ENCODE measurements around the gene SERPING1. TPM values are rescaled to one million over a fixed set of nuclear protein-coding genes. Genes with fewer than 3 reads are reported as not detected.

Gene SERPING1
- total and polyA plus RNA-seq, 2 donors (not counting 1 experiment from before 2014, with no cell fraction given), result 17.2 to 117 TPM

DNA sequence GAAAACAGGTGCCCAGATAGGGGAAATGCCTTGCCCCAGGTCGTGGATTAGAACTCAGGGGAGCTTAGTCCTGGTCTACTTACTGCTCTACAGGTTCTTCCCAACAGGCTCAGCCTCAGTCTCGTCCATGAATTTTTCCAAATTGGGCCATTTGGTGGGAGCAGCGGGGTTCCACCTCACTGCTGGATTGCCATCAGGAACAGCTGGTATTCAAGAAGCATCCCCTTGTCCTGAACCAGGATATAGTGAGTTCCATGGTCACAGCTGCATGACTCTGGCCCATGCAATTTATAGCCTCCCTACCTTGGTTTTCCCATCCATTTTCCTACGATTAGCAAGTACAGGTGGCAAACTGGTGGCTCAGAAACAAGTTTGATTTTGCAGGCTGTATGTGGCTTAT lies 23.4 kb upstream of the SERPING1 start:
- no peaks in the 10 kb centered on the region for H3K9me3 ChIP-seq (ENCODE audit: control insufficient read depth, insufficient read depth, low read depth, low read length)
- no peaks in the 10 kb centered on the region for H3K79me2 ChIP-seq (ENCODE audit: control insufficient read depth, insufficient read depth, low read length)
- no peak overlapping the region for H3K27ac ChIP-seq (ENCODE audit: insufficient read depth, low read length)
- no peaks in the 10 kb centered on the region for H4K20me1 ChIP-seq (ENCODE audit: control insufficient read depth, extremely low read depth, insufficient read depth, low read length)
- H3K9ac ChIP-seq (ENCODE audit: insufficient read depth, low read length), result no peak overlapping the region
- DNase-seq (ENCODE audit: low read depth in 2 of 2), result no peak
- no peak overlapping the region for H3K4me2 ChIP-seq (ENCODE audit: extremely low read depth, insufficient read depth, low read length)
- peaks cover 4% of the 10 kb centered on the region for H3K4me1 ChIP-seq (ENCODE audit: control insufficient read depth, extremely low read depth, insufficient read depth, low read length)
- no peak overlapping the region for H3K4me3 ChIP-seq (replicated peaks in 1 of 4; ENCODE audit: control extremely low read depth in 1 of 4, insufficient read depth in 1 of 4, low read depth in 3 of 4, low read length in 4 of 4)
- TF ChIP-seq EZH2 (IDR thresholded peaks at IDR 0.05; ENCODE audit: low read length, missing control alignments), result no peak
- no peak for TF ChIP-seq CTCF (conservative IDR thresholded peaks at IDR 0.05 in 1 of 2, IDR thresholded peaks at IDR 0.05 in 1 of 2; ENCODE audit: low read depth in 1 of 2, low read length in 2 of 2)
- H3K36me3 ChIP-seq (ENCODE audit: control insufficient read depth, insufficient read depth, low read length), result no peaks in the 10 kb centered on the region
- no peak overlapping the region for H2AFZ ChIP-seq (ENCODE audit: low read length)
- H3K27me3 ChIP-seq (ENCODE audit: control insufficient read depth, insufficient read depth, low read length), result no peaks in the 10 kb centered on the region

DNA sequence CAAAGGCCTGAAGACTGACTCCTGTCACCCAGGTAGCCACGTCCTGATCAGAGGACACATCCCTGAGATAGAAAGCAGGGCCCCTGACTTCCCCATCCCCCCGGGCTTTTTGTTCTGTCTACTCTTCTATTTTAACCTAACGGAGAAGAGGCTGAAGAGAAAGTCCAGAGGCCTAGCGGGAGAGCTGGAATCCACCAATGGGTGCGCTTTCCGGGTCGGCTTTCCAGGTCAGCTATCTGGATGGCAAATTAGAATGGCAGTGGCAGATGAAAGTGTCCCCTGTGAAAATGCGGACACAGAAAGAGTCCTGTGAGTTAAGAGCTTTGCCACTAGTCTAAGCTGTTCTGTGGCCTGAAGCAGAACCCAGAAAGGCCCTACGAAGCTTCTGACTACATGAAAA lies 13.1 kb upstream of the SERPING1 start:
- no peak for DNase-seq (ENCODE audit: low read depth in 2 of 2)
- H3K27ac ChIP-seq (ENCODE audit: insufficient read depth, low read length), result no peak overlapping the region

GRCh38 chr11:57585301-57585700 lies 12.2 kb upstream of the SERPING1 start:
- H4K20me1 ChIP-seq (ENCODE audit: control insufficient read depth, extremely low read depth, insufficient read depth, low read length), result no peaks in the 10 kb centered on the region
- no peak overlapping the region for H3K27ac ChIP-seq (ENCODE audit: insufficient read depth, low read length)
- TF ChIP-seq EZH2 (IDR thresholded peaks at IDR 0.05; ENCODE audit: low read length, missing control alignments), result no peak
- TF ChIP-seq CTCF (conservative IDR thresholded peaks at IDR 0.05 in 1 of 2, IDR thresholded peaks at IDR 0.05 in 1 of 2; ENCODE audit: low read depth in 1 of 2, low read length in 2 of 2), result no peak
- no peak for DNase-seq (ENCODE audit: low read depth in 2 of 2)
- H3K9ac ChIP-seq (ENCODE audit: insufficient read depth, low read length), result no peak overlapping the region
- no peaks in the 10 kb centered on the region for H3K4me1 ChIP-seq (ENCODE audit: control insufficient read depth, extremely low read depth, insufficient read depth, low read length)
- no peaks in the 10 kb centered on the region for H3K36me3 ChIP-seq (ENCODE audit: control insufficient read depth, insufficient read depth, low read length)
- no peak overlapping the region for H3K4me3 ChIP-seq (replicated peaks in 1 of 4; ENCODE audit: control extremely low read depth in 1 of 4, insufficient read depth in 1 of 4, low read depth in 3 of 4, low read length in 4 of 4)
- no peak overlapping the region for H2AFZ ChIP-seq (ENCODE audit: low read length)
- no peak overlapping the region for H3K4me2 ChIP-seq (ENCODE audit: extremely low read depth, insufficient read depth, low read length)
- no peaks in the 10 kb centered on the region for H3K79me2 ChIP-seq (ENCODE audit: control insufficient read depth, insufficient read depth, low read length)
- no peaks in the 10 kb centered on the region for H3K9me3 ChIP-seq (ENCODE audit: control insufficient read depth, insufficient read depth, low read depth, low read length)
- peaks cover 2% of the 10 kb centered on the region for H3K27me3 ChIP-seq (ENCODE audit: control insufficient read depth, insufficient read depth, low read length)

More for the DNA sequence above, 13.1 kb upstream of the SERPING1 start:
- no peaks in the 10 kb centered on the region for H4K20me1 ChIP-seq (ENCODE audit: control insufficient read depth, extremely low read depth, insufficient read depth, low read length)
- H3K4me3 ChIP-seq (replicated peaks in 1 of 4; ENCODE audit: control extremely low read depth in 1 of 4, insufficient read depth in 1 of 4, low read depth in 3 of 4, low read length in 4 of 4), result no peak overlapping the region
- no peaks in the 10 kb centered on the region for H3K27me3 ChIP-seq (ENCODE audit: control insufficient read depth, insufficient read depth, low read length)
- H3K9ac ChIP-seq (ENCODE audit: insufficient read depth, low read length), result no peak overlapping the region
- no peak overlapping the region for H3K4me2 ChIP-seq (ENCODE audit: extremely low read depth, insufficient read depth, low read length)
- H3K36me3 ChIP-seq (ENCODE audit: control insufficient read depth, insufficient read depth, low read length), result no peaks in the 10 kb centered on the region
- no peaks in the 10 kb centered on the region for H3K9me3 ChIP-seq (ENCODE audit: control insufficient read depth, insufficient read depth, low read depth, low read length)
- no peaks in the 10 kb centered on the region for H3K4me1 ChIP-seq (ENCODE audit: control insufficient read depth, extremely low read depth, insufficient read depth, low read length)
- H2AFZ ChIP-seq (ENCODE audit: low read length), result no peak overlapping the region
- TF ChIP-seq EZH2 (IDR thresholded peaks at IDR 0.05; ENCODE audit: low read length, missing control alignments) (no peak), CTCF (conservative IDR thresholded peaks at IDR 0.05 in 1 of 2, IDR thresholded peaks at IDR 0.05 in 1 of 2; ENCODE audit: low read depth in 1 of 2, low read length in 2 of 2) (no peak)
- H3K79me2 ChIP-seq (ENCODE audit: control insufficient read depth, insufficient read depth, low read length), result no peaks in the 10 kb centered on the region

Measured in fibroblast of lung (primary cell).